GM19455 (cell line): ENCODE data around the gene IL1RN.

Source experiments
- ATAC-seq: cut with Tn5 transposase; IDR thresholded peaks from one replicate; pipeline ENCODE4 v1.9.1; 2021; ENCODE audit not compliant: unreplicated experiment

Gene IL1RN

GRCh38 chr2:113172721-113173541, 45.5 kb downstream of the IL1RN start:
- ATAC-seq: no peak

- ATAC-seq: peak; percentile 84
Measured at GRCh38 chr2:113173542-113174375, 46.4 kb downstream of the IL1RN start, which contains the start of gene PSD4. PSD4 (plus strand) TSS chr2:113173971; CDS start chr2:113182457, 8,486 bp downstream.

DNA sequence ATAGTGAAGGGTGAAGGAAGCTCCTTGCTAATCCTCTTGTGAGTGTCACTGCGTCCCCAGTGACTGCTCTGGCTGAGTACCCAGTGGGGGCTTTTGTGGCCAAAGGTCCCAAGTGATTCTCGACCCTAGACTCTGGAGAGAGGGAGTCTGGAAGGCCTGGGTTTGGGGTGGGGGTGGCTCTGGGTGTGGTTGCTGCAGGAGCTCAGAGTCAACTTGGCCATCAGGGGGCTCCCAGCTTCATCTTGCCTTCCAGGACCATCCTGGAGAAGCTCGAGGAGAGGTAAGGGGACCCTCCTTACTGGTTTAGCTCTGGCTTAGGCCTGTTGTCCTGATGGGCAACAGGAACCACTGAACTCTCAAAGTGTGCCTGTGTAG, 47.0 kb downstream of the IL1RN start:
- no peak for ATAC-seq

- ATAC-seq: peak; percentile 65
Measured at GRCh38 chr2:113175042-113175628, 47.7 kb downstream of the IL1RN start.

DNA sequence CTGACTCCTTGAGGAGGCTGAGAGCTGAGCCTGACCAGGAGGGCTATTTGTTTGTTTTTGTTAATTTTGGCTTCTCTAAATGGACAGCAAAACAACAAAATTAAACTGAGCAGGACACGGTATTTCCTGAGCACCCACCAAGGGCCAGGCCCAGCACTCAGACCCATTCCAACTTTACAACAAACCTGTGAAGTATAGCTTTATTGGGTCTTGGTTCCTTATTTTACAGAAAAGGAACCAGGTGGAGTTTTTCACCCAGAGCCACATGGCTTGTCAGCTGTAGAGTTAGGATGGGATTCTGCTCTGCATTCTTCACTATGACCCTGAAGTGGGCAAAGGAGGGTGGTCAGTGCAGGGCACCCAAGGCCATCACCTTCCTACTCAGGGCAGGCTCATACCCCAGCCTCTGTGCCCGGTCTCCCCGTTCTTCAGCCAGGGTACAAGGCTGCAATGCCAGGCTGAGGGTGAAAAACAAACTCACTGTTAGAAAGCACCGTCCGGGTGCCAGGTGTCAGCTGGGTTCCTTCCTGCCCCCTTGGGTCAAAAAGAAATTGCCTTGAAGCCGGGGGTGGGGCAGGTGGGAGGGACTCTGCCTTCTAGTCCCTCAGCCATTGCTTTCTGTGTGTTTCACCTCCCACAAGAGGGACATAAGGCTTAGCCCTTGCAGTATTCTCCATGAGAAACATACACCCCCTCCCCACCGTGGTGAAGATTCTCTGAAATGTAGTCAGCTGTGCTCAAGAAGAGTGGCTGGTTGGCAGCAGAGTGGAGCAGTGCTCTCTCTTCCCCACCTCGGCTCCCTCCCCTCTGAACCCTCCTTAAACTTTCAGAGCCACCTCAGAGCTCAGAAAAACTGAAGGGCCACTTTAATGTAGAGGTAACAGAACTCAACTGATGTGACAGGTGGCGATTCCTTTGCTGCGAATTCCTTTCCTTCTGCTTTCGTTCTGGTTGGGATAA, 48.6 kb downstream of the IL1RN start:
- no peak for ATAC-seq

DNA sequence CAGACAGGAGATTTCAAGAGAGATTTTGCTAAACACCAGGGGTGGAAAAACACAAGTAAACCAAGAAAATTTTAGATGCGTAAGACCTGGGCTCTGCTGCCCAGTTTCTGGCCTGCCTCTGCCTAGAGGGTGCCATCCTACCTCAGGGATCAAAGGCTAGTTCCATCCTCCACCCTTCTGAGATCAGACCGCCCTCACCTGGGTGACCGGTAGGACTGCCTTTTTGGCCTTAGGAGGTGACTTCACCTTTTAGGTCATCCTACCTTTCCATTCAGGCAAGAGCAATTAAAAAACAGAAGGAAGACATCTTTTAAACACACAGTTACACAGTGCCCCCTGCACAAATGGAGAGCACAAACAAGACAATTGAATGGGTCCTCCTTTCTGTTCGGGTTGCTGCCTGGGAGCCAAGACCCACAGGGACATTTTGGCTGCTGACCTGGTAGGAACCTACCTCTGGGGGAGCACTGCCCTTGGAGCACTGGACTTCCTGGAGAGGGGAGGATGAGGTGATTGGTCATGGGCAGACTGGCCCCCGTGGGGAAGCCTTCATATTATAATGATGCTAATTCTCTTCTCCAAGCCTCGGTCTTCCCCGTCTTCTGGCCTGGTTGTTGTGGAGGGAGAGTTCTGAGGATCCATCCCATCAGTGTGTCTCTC, 49.4 kb downstream of the IL1RN start:
- no peak for ATAC-seq

DNA sequence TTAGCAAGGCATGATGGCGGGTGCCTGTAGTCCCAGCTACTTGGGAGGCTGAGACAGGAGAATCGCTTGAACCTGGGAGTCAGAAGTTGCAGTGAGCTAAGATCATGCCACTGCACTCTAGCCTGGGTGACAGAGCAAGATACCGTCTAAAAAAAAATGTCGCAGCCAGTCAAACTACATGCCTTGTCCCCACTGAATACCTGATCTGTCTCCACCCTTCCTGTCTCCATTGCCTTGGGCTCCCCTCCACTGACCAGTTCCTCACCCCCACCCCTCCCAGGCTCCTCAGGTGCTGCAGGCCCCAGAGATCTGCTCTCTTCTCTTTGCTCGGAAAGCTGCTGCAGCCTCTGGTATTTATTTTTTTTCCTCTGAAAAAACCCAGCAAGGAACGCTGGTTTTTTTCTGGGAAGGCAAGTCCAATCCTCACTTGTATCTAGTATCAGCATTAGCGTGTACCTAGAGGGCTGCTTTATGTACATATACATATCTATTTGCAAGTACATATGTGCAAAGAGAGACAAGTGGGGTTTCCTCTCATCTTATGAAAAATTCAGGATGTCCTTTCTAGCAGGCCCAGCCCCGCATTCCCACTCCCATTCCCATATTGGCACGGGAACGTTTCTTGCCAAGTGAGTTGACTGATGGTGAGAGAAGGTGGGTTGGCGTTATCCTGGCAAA, 50.8 kb downstream of the IL1RN start:
- no peak for ATAC-seq

- no peak for ATAC-seq
Measured at GRCh38 chr2:113178891-113179290, 51.5 kb downstream of the IL1RN start.

DNA sequence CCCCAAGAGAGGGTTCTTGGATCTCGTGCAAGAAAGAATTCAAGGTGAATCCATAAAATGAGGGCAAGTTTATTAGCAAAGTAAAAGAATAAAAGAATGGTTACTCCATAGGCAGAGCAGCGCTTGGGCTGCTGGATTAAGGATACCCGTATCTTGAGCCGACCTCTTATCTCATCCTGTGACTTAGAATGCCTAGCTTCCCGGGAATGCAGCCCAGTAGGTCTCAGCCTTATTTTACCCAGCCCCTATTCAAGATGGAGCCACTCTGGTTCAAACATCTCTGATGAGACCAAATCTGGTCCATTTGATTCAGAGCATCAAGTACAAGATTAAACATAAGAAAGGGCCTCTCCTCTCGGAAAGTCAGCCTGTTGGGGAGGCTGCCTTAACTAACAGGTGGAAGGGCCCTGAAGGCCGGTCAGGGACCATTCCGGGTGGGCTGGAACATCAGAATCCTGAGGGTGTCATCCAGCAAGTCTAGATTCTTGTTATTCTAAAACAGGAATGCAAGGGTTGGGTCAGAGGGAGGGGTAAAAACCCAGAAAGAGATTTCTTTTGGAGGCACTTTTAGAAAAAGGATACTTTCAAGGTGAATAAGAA, 52.1 kb downstream of the IL1RN start:
- ATAC-seq: no peak

- no peak for ATAC-seq
Measured at GRCh38 chr2:113180131-113180946, 52.9 kb downstream of the IL1RN start.

DNA sequence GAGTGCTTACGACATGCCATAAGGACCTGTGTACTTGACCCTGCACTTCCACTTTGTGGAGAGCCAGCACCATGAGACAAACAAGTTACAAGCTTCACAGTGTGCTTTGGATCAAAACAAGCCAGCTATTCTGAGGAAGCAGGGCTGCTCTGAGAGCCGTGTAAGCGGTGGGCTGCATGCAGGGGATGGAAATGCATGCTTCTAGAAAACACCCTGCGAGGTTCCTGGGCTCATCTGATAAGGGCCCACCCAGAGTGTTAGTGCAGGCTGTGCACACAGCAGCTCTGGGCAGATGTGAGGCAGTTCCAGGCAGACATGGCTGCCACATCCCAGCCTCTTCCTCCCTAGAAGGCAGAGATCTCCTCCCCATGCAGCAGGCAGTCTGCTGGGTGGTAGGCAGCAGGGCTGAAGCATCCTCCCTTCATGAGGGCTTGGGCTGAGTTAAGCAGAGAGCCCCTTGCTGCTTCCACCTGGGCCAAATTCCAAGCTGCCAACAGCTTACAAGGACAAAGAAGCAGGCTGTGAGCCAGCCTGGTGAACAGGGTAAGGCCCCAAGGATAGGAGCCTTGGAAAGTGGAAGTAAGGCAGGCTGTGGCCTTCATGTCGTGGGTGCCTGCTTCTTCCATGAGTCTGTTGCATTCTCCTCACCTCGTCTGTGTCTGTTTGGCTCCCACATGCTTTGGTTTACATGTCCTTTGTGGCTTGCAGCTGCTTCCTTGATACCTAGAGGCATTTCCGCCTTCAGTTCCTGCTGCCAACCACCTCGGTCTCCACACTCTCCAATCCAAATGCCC, 54.1 kb downstream of the IL1RN start:
- no peak for ATAC-seq

DNA sequence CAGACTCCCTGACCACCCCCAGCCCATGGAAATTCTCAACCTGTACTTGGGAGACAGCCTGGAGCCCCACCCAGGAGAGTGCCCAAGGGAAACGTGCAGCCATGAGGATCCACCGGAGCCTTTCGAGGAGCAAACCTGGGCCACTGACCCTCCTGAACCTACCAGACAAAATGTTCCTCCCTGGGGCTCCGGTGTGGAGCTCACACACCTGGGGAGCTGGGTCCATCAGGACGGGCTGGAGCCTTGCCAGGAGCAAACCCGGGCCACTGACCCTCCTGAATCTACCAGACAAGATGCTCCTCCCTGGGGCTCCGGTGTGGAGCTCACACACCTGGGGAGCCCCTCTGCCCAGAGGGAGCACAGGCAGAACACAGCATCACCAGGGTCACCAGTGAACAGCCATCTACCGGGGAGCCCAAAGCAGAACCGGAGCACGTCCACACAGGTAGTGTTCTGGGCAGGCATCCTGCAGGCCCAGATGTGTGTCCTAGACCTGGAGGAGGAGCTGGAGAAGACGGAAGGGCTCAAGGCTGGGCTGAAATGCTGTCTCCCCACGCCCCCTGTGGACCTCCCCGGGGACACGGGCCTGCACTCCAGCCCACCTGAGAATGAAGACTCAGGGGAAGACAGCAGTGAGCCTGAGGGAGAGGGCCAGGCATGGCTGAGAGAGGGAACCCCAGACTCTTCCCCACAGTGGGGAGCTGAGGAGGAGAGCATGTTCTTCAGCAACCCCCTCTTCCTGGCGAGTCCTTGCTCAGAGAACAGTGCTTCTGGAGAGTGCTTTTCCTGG, 55.3 kb downstream of the IL1RN start:
- ATAC-seq: no peak

DNA sequence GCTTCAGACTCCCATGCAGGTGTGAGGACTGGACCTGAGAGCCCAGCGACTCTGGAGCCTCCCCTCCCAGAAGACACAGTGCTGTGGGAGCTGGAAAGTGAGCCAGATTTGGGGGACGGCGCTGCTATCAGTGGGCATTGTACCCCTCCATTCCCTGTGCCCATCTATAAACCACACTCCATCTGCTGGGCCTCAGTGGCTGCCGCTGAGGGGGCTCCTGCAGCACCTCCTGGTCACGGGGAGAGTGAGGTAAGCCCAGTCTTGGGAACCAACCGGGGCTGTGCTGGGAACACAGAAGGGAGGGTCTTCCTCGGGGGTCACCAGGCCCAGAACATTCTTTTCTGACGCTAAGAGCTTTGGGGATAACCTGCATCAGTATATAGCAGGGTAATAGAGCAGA, 55.9 kb downstream of the IL1RN start:
- ATAC-seq: no peak
